ENCODE results near the gene COX7A1. TPM values are rescaled to one million over a fixed set of nuclear protein-coding genes. Genes with fewer than 3 reads are reported as not detected.

COX7A1 gene
- total and polyA plus RNA-seq, 12 donors, result 850 to 3,571 (median 2,660) TPM

- peak; percentile 34 to 70 (median 50) for ATAC-seq
- H3K27ac ChIP-seq, result peak within 1 kb of the TSS; percentile 41 to 93 (median 89)
- H3K4me3 ChIP-seq, result peak within 1 kb of the TSS; percentile 71 to 90 (median 78)
- TF ChIP-seq CTCF (IDR thresholded peaks at IDR 0.05), result no peak
- WGBS, 2 donors, result 2 to 4% methylated on average over 43 to 59 of the region's 59 CpGs
- H3K36me3 ChIP-seq, result peaks cover 0 to 73% (median 18%) of the 10 kb centered on the region in 9 donors
- intact Hi-C loops (cut with DNase I), result loop anchor here in 7 of 10 donors (1.0 to 10.0 kb wide), 6 partner anchors 51 to 121 kb away; partner anchors contain the start of genes THAP8 (in 4 of the 7), WDR62 (in 4 of the 7), SDHAF1 (in 1 of the 7) and ZNF146 (in 1 of the 7)
- H3K27me3 ChIP-seq, result no peaks in the 10 kb centered on the region
- peak; percentile 83 to 87 for DNase-seq
- no peaks in the 10 kb centered on the region for H3K9me3 ChIP-seq
- peaks cover 7 to 30% (median 24%) of the 10 kb centered on the region in 9 donors for H3K4me1 ChIP-seq
These were observed 36.5 kb downstream of the COX7A1 start, which contains the start of gene TBCB for GRCh38 chr19:36115453-36116343. Gene TBCB, plus strand, starts transcription at chr19:36115468. Its CDS starts 93 bp downstream, at chr19:36115561.

- H3K27me3 ChIP-seq, result no peaks in the 10 kb centered on the region
- no peak for TF ChIP-seq CTCF (IDR thresholded peaks at IDR 0.05)
- H3K4me3 ChIP-seq, result peak within 1 kb of the TSS; percentile 71 to 90 (median 78)
- H3K36me3 ChIP-seq, result peaks cover 0 to 68% (median 11%) of the 10 kb centered on the region in 9 donors
- DNase-seq, result peak; percentile 98 to 100
- intact Hi-C loops (cut with DNase I), result loop anchor here in 8 of 10 donors (1.0 to 10.0 kb wide), 8 partner anchors 50 to 120 kb away; partner anchors contain the start of genes THAP8 (in 4 of the 8), WDR62 (in 4 of the 8), SDHAF1 (in 1 of the 8) and ZNF146 (in 1 of the 8)
- WGBS, 2 donors, result 0 to 1% methylated on average over 60 of the region's 60 CpGs
- H3K9me3 ChIP-seq, result no peaks in the 10 kb centered on the region
- peak within 1 kb of the TSS; percentile 41 to 93 (median 89) for H3K27ac ChIP-seq
- peak; percentile 93 to 98 (median 96) for ATAC-seq
- H3K4me1 ChIP-seq, result peaks cover 7 to 30% (median 24%) of the 10 kb centered on the region in 9 donors
These were observed 37.4 kb downstream of the COX7A1 start, which contains the start of gene POLR2I for GRCh38 chr19:36114721-36115452. Gene POLR2I, minus strand, starts transcription at chr19:36114875. Its CDS starts 19 bp downstream, at chr19:36114856.

- intact Hi-C loops (cut with DNase I), result loop anchor here in 7 of 10 donors (2.0 to 10.0 kb wide), 6 partner anchors 49 to 119 kb away; partner anchors contain the start of genes THAP8 (in 3 of the 7), WDR62 (in 3 of the 7) and SDHAF1 (in 1 of the 7)
- peak overlapping the region; percentile 41 to 93 (median 89) for H3K27ac ChIP-seq
- H3K4me1 ChIP-seq, result peaks cover 7 to 30% (median 24%) of the 10 kb centered on the region in 9 donors
- TF ChIP-seq CTCF (IDR thresholded peaks at IDR 0.05), result no peak
- 8 to 11% methylated on average over 46 to 48 of the region's 48 CpGs for WGBS, 2 donors
- ATAC-seq, result peak in 2 of 8 donors; percentile 0 to 16
- no peaks in the 10 kb centered on the region for H3K9me3 ChIP-seq
- peaks cover 0 to 61% (median 11%) of the 10 kb centered on the region in 9 donors for H3K36me3 ChIP-seq
- H3K4me3 ChIP-seq, result peak overlapping the region; percentile 71 to 90 (median 78)
- DNase-seq, result peak in 1 of 2 donors; percentile 38
- no peaks in the 10 kb centered on the region for H3K27me3 ChIP-seq
These were observed 38.1 kb downstream of the COX7A1 start for GRCh38 chr19:36113894-36114720.

Measured in heart right ventricle (tissue), 16 donors.